Endothelial cell of umbilical vein (primary cell): ENCODE results near the gene DMAC1.

Source experiments
- CTCF ChIP-seq, 2 donors: IDR thresholded peaks; 1 replicate in 1 of 2; 2 replicates in 1 of 2; pipeline ENCODE4 v1.5.1; 2011; ENCODE audit warnings: low read length in 2 of 2, mild to moderate bottlenecking in 2 of 2, moderate library complexity in 2 of 2, control low read depth in 1 of 2, inconsistent platforms in 1 of 2, low read depth in 1 of 2; ENCODE audit not compliant: insufficient read depth in 1 of 2; ENCODE audit errors: extremely low read depth in 1 of 2
- EZH2 ChIP-seq: IDR thresholded peaks from 2 replicates; pipeline ENCODE4 v1.6.1; 2012; ENCODE audit warnings: borderline replicate concordance, low read depth, mild to moderate bottlenecking, moderate library complexity, low read length, inconsistent platforms; ENCODE audit not compliant: severe bottlenecking
- POLR2A ChIP-seq: IDR thresholded peaks from 2 replicates; pipeline ENCODE4 v1.6.1; 2012; ENCODE audit warnings: low read depth, mild to moderate bottlenecking, control low read depth, low read length

DNA sequence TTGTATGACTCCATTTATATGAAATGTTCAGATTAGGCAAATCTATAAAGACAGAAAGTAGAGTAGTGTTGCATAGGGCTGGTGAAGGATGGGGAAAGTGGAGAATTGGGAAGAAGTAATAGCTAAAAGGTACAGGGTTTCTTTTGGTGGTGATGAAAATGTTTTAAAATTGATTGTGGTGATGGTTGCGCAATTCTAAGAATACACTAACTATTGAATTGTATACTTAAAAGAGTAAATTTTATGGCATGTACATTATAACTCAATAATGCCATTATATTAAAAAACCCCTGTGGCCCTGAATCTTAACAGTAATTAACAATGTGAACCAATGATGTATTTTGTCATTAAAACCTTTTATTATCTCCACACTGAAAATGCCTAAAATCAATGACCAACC, 20.4 kb upstream of the DMAC1 start:
- TF ChIP-seq POLR2A: no peak
- TF ChIP-seq CTCF (IDR thresholded peaks at IDR 0.05; ENCODE audit: extremely low read depth in 1 of 2, insufficient read depth in 1 of 2, low read depth in 1 of 2, low read length in 2 of 2): no peak
- no peak for TF ChIP-seq EZH2
